Inferior parietal cortex (tissue), 1 donor: ENCODE results near the gene CELSR1.
A peak's percentile ranks its signal among the peaks of the same experiment; 100 is the strongest.

ENCODE experiments used
- DNase-seq: peaks from one replicate; pipeline ENCODE4 v3.0.0-alpha.2; 2016; ENCODE audit errors: extremely low spot score

CELSR1 gene

GRCh38 chr22:46395145-46395544 is 142.3 kb downstream of the CELSR1 start:
- DNase-seq, result no peak

DNA sequence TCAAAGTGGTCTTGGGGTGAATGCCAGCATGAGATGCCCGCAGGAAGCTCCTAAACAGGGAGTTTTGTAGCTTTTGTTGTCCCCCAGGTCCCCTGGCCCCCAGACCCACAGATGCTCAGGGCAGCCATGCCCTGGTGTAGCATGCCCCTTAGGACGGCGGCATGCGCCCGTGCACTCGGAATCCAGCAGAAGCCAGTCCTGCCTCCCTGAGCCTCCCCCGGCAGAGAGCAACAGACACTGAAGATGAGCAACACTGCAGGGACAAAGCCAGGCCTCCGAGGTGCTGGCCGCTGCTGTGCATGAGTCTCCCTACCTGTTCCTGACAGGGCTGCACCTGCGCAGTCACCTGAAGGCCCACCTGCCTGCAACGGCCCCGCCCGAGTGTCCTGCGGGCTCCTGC is 142.8 kb downstream of the CELSR1 start:
- DNase-seq, result no peak

DNA sequence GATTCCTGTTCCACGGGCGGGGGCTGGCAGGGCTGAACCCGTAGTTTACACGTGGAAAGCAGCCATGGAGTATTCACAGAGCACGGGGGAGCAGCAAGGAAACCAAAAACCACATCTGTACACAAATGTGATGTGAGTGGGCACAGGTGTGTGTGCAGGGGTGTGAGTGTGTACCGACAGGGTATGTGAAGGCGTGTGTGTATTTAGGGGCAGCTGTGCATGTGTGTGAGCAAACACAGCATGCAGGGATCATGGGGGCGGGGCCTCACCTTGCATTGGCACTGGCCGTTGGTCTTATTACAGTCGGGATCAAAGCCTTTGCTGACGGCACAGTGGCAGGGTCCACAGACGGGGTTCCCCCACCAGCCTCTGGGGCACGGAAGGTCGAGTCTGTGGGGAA is 143.5 kb downstream of the CELSR1 start:
- DNase-seq, result no peak

DNA sequence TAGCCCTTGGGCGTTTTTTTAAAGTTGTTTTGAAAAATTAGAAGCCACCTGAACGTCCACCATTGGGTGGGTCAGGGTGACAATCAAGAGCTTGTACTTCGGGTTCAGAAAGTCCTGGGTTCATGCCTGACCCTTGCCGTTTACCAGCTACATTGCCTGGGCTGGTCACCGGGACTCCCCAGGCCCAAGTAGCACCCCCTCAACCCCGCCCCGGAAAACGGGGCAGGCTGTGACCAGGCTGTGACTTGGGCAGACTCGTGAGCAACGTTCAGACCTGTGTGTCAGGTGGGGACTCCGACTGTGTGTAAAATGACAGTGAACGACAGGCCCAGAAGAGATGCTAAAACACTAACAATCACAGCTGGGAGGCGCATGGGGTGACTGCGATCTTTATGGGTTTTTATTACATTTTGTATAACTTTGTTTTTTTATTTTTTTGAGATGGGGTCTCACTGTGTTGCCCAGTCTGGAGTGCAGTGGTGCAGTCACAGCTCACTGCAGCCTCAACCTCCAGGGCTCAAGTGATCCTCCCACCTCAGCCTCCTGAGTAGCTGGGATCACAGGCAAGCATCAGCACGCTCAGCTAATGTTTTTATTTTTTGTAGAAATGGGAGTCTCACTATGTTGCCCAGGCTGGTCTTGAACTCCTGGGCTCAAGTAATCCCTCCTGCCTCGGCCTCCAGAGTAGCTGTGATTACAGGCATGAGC is 145.1 kb downstream of the CELSR1 start:
- no peak for DNase-seq

GRCh38 chr22:46391486-46392136 is 145.8 kb downstream of the CELSR1 start:
- no peak for DNase-seq

- DNase-seq, result peak; percentile 34
Observed at GRCh38 chr22:46390652-46391301, 146.6 kb downstream of the CELSR1 start.

- no peak for DNase-seq
Observed at GRCh38 chr22:46390105-46390651, 147.2 kb downstream of the CELSR1 start.

- no peak for DNase-seq
Observed at GRCh38 chr22:46389081-46389480, 148.3 kb downstream of the CELSR1 start.

DNA sequence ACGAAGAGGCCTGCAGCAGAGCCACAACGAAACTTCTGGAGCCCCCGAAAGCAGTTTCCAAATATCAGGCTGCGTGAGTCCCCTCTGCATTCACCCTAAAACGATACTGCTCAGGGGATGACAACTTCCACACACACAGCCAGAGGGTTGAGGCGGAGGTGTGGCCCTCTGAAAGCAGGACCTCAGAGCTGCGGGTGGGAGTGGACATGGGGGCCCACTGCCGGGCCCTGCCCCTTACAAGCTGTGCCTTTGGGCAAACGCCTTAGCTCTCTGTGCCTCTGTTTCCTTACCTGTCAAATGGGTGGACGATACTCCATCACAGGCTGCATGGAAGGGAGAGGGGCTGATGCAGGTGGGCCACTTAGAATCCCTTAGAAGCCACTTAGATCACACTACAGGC is 148.8 kb downstream of the CELSR1 start:
- DNase-seq, result no peak

DNA sequence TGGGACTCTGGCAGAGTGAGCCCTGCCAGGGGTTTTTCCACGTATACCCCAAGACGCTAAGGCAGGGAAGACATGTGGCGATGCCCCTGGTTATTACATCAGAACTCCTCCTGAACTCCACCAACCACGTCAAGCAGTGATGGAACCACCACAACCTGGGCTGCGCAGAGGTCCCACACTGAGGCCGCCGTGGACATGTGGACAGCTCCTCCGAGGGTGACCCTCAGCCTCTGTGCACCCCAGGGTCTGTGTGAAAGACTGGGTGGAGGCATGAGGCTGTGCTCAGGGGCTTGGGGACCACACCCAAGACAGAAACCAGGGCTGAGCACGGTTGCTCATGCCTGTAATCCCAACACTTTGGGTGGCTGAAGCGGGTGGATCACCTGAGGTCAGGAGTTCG is 149.7 kb downstream of the CELSR1 start:
- DNase-seq, result no peak

DNA sequence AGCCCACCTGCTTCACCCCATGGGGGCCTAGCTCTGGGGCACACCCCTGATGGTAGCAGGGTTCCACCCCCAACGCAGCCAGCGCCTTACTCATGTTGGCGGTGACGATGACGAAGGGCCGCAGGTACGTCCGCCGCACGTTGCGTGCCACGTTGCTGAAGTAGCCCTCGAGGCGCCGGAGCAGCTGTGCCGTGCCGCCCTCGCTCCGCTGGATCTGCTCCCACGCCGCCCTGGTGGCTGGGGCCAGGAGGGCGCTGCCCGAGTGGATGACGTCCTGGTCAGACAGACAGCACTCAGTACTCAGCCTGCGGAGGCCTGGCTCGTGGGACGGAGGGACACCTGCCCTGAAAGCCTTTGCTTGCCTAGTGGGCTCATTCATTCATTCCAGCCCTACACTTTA is 151.1 kb downstream of the CELSR1 start:
- no peak for DNase-seq

DNA sequence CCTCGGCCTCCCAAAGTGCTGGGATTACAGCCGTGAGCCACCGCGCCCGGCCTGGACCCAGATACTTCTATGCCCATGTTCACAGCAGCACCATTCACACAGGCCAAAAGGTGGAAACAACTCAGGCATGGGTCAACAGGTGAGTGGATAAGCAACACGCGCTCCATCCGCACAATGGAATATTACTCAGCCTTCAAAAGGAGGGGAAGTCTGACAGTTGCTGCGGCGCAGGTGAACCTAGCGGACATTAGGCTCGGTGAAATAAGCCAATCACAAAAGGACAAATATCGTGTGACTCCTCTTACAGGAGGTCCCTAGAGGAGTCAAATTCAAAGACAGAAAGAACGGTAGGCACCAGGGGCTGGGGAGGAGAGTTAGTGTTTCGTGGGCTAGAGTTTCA is 154.9 kb downstream of the CELSR1 start:
- DNase-seq, result no peak

- DNase-seq, result no peak
Observed at GRCh38 chr22:46381731-46382130, 155.7 kb downstream of the CELSR1 start.

DNA sequence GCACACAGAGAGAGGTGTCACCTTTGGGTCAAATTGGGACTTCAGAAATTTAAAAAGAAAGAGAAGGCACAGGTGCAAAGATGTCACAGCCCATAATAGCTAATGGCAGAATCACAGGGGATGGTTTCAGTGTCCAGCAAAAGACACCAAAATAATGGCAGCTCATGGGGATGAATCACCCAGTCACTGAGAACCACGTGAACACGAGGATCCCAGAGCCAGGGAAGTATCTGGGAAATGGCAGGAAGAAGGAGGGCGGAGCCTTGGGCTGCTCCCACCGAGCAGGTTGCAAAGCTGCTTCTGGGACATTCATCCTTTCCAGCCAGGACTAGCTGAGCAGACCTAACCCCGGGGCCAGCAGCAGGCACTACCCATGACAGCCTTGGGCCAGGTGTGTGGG is 156.3 kb downstream of the CELSR1 start:
- DNase-seq, result no peak

DNA sequence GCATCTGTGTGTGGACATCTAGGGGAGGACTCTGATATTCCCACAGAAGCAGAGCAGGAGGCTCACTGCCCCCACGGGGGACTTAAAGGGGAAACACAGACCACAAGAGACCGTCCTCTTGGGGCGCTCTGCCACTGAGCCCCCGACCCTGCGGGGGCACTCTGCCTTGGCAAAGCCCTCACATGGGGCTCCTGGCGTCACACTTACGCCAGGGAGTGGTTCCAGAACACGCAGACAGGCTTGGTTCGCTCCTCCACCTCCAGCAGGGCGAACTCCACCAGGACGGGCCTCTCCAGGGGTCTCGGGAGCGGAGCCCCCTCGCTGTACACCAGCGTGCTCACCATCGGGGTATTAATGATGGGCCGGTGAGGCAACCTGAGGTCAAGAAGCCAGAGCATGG is 156.8 kb downstream of the CELSR1 start:
- DNase-seq, result no peak

- no peak for DNase-seq
Observed at GRCh38 chr22:46380069-46380468, 157.4 kb downstream of the CELSR1 start.

- no peak for DNase-seq
Observed at GRCh38 chr22:46379066-46379930, 158.1 kb downstream of the CELSR1 start.

- DNase-seq, result no peak
Observed at GRCh38 chr22:46378426-46379065, 158.9 kb downstream of the CELSR1 start.

DNA sequence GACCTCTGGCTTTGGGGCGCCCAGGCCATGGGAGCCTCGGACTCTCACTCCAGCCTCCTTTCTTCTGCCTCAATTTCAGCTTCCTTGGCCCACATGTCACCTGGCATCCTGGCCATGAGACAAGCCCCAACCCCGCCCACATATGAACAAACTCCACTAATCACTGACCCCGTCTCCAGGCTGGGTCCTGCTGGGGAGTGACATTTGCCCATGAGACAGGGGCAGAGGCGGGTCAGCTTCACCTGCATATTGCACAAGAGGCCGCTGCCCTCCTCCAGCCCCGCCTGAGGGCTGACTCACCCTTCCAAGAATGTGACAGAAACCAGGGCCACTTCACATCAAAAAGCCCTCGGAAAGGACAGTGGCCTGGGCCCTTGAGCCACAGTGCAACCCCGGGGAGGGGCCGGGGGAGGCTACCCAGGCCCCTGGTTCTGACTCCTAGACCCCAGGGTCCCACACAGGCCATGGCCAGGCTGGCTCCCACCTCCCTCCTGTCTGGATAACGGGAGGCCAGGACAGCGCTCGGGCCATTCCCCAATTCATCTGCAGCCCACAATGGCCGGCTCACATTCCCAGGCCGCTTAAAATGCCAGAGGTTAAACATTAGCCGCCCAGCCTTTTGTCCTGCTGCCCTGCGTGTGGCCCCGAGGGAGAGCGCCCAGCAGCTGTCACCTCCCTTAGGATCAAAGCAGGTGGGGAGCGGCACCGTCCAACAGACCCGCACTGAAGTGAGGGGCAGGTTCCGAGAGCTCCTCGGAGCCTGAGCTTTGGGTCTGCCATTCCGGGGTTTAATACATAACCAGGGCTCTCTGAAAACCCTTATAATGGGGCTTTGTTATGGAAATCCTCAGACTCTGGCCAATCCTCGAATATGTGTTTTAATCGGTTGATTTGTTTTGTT is 159.6 kb downstream of the CELSR1 start:
- DNase-seq, result no peak

DNA sequence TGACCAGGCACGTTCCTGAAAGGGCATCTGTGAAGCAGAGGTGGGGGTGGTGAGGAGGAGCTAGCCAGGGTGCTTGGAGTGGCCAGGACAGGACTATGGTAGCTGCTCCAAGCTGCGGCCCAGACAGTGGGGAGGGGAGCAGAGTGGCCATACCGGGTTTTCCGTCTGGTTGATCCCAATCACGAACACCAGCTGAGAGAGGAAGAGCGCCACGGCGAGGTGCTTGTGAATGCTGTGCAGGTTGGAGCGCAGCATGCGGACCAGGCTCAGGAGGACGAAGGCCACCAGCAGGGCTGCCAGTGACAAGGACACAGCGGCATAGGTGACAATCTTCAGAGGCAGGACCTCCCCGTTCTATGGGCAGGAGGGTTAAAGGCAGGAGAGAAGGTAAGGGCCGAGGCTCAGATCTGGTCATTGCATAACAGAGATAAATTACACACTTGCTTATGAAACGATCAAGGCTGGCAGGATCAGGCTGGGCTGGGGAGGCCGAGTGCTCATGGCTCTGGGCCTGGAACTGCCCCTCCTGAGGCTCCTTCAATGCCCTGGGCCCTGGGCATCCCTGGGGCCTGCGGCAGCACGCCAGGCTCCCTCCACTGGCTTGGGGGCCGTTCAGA is 160.4 kb downstream of the CELSR1 start:
- DNase-seq, result no peak
